ENCODE data around the gene CPE. TPM values are rescaled to one million over a fixed set of nuclear protein-coding genes. Genes with fewer than 3 reads are reported as not detected.

CPE gene
- total RNA-seq: 100 to 1,000 TPM in 1 of 2 donors, 10 to 100 TPM in 1; 71.6 to 108 TPM

DNA sequence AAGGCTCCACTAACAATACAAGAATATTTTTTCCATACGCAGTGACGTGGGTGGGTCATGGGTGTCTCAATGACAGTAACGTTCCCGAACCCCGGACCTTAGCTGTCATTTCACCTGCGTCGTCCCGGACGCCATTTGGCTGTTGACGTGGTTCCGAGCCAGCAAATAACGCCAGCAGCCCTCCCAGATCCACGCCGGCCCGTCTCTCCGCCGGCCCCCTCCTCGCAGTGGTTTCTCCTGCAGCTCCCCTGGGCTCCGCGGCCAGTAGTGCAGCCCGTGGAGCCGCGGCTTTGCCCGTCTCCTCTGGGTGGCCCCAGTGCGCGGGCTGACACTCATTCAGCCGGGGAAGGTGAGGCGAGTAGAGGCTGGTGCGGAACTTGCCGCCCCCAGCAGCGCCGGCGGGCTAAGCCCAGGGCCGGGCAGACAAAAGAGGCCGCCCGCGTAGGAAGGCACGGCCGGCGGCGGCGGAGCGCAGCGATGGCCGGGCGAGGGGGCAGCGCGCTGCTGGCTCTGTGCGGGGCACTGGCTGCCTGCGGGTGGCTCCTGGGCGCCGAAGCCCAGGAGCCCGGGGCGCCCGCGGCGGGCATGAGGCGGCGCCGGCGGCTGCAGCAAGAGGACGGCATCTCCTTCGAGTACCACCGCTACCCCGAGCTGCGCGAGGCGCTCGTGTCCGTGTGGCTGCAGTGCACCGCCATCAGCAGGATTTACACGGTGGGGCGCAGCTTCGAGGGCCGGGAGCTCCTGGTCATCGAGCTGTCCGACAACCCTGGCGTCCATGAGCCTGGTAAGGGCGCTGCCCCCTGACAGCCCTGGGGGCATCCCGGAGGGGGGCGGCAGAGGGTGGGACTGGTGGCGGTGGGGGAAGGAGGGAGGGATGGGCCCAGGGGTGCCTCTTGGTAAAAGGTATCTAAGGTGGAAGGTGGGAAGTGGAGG is at the start of gene CPE:
CPE (plus strand) TSS at position 264 of the 933 bp plus-strand sequence; CDS start at position 478, 214 bp downstream.
- Histone ChIP-seq H3K4me3 (peak within 1 kb of the TSS; percentile 0 to 22), H3K4me1 (peaks cover 20% of the 10 kb centered on the region), H3K9me3 (no peaks in the 10 kb centered on the region), H3K27me3 (no peaks in the 10 kb centered on the region), H3K27ac (peak within 1 kb of the TSS; percentile 17 to 88 (median 75)), H3K36me3 (replicated peaks in 1 of 2; ENCODE audit: insufficient read depth in 1 of 2, low read depth in 2 of 2) (no peaks in the 10 kb centered on the region)
- WGBS, 2 donors: 0 to 1% methylated on average over 24 to 61 of the region's 82 CpGs
- peak; percentile 80 to 94 (median 93) for TF ChIP-seq POLR2A (IDR thresholded peaks at IDR 0.05)
- TF ChIP-seq, protein P1, sequence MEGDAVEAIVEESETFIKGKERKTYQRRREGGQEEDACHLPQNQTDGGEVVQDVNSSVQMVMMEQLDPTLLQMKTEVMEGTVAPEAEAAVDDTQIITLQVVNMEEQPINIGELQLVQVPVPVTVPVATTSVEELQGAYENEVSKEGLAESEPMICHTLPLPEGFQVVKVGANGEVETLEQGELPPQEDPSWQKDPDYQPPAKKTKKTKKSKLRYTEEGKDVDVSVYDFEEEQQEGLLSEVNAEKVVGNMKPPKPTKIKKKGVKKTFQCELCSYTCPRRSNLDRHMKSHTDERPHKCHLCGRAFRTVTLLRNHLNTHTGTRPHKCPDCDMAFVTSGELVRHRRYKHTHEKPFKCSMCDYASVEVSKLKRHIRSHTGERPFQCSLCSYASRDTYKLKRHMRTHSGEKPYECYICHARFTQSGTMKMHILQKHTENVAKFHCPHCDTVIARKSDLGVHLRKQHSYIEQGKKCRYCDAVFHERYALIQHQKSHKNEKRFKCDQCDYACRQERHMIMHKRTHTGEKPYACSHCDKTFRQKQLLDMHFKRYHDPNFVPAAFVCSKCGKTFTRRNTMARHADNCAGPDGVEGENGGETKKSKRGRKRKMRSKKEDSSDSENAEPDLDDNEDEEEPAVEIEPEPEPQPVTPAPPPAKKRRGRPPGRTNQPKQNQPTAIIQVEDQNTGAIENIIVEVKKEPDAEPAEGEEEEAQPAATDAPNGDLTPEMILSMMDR (IDR thresholded peaks at IDR 0.05): peak in 6 of 7 experiments; percentile 34 to 88 (median 73)
- ATAC-seq: peak; percentile 98
- intact Hi-C loops (cut with DNase I): no loop called here
- DNase-seq: peak; percentile 82 to 92 (median 88)

DNA sequence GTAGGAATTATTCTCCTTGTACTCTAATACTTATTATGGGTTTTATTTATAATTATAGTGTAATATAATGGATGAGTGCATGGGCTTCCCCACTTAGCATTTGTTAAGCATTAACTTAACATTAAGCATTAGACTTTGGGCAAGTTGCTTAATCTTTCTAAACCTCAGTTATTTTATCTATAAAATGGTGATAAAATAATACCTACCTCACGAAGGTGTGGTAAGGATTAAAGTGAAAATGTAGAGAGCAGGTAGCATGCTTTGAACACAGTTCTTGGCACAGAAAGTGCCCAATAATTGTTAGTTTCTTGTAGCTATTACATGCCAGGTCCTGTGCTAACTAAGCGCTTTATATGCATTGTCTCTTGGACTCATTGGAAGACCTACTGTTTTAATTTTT is 48.7 kb upstream of the CPE start:
- WGBS, 2 donors: 59 to 67% methylated on average over 2 of the region's 2 CpGs
- Histone ChIP-seq H3K9me3 (no peaks in the 10 kb centered on the region), H3K36me3 (replicated peaks in 1 of 2; ENCODE audit: insufficient read depth in 1 of 2, low read depth in 2 of 2) (no peaks in the 10 kb centered on the region), H3K27me3 (no peaks in the 10 kb centered on the region), H3K4me3 (no peak overlapping the region), H3K4me1 (peaks cover 48% of the 10 kb centered on the region), H3K27ac (no peak overlapping the region)
- intact Hi-C loops (cut with DNase I): no loop called here
- TF ChIP-seq, protein P1 (IDR thresholded peaks at IDR 0.05): no peak
- no peak for TF ChIP-seq POLR2A (IDR thresholded peaks at IDR 0.05)
- ATAC-seq (no peak), DNase-seq (no peak)

GRCh38 chr4:165330666-165331065 is 48.1 kb upstream of the CPE start:
- no peaks in the 10 kb centered on the region for H3K27me3 ChIP-seq
- ATAC-seq (no peak), DNase-seq (no peak)
- 88 to 93% methylated on average over 5 of the region's 5 CpGs for WGBS, 2 donors
- no peak overlapping the region for H3K27ac ChIP-seq
- TF ChIP-seq, protein P1 (IDR thresholded peaks at IDR 0.05): no peak
- no peak for TF ChIP-seq POLR2A (IDR thresholded peaks at IDR 0.05)
- H3K4me3 ChIP-seq: no peak overlapping the region
- H3K36me3 ChIP-seq (replicated peaks in 1 of 2; ENCODE audit: insufficient read depth in 1 of 2, low read depth in 2 of 2): no peaks in the 10 kb centered on the region
- no peaks in the 10 kb centered on the region for H3K9me3 ChIP-seq
- H3K4me1 ChIP-seq: peaks cover 46% of the 10 kb centered on the region
- intact Hi-C loops (cut with DNase I): no loop called here

- no peak for DNase-seq
- intact Hi-C loops (cut with DNase I): no loop called here
- peaks cover 39% of the 10 kb centered on the region for H3K4me1 ChIP-seq
- no peak overlapping the region for H3K4me3 ChIP-seq
- no peaks in the 10 kb centered on the region for H3K27me3 ChIP-seq
- H3K9me3 ChIP-seq: no peaks in the 10 kb centered on the region
- H3K36me3 ChIP-seq (replicated peaks in 1 of 2; ENCODE audit: insufficient read depth in 1 of 2, low read depth in 2 of 2): no peaks in the 10 kb centered on the region
- ATAC-seq: no peak
- 87 to 93% methylated on average over 1 of the region's 1 CpG for WGBS, 2 donors
- no peak overlapping the region for H3K27ac ChIP-seq
- no peak for TF ChIP-seq POLR2A (IDR thresholded peaks at IDR 0.05)
- TF ChIP-seq, protein P1 (IDR thresholded peaks at IDR 0.05): no peak
Observed at GRCh38 chr4:165331359-165331758, 47.4 kb upstream of the CPE start.

Measured in body of pancreas (tissue), 4 donors.